A549 (cell line): Measurements from ENCODE around the gene CEP63. TPM values are rescaled to one million over a fixed set of nuclear protein-coding genes. Genes with fewer than 3 reads are reported as not detected.

Experiments
- ATAC-seq, 2 experiments: fragments of 200-7000 bp in 1 of 2; fragments of >200 bp in 1 of 2; cut with Nextera tagmentation in 1 of 2; cut with Tn5 transposase in 1 of 2; 3 replicates each; pipeline versions ENCODE4 v1.8.0 to v1.9.1; 2018 to 2020; ENCODE audit warnings: mild to moderate bottlenecking in 1 of 2, moderate library complexity in 1 of 2
- CTCF ChIA-PET: fragments of 300-600 bp; sonication (Branson Sonifier 250); formaldehyde crosslinking; extraction: SDS; loops from one replicate; lab custom pipeline; 2021; ENCODE audit warnings: antibody characterized with exemption, inconsistent platforms; lab: Yijun Ruan, JAX
- POLR2A ChIA-PET: fragments of 350-600 bp; formaldehyde crosslinking; extraction: SDS; loops from one replicate; lab custom pipeline; 2021; ENCODE audit warnings: antibody characterized with exemption, inconsistent platforms; lab: Yijun Ruan, JAX
- DNase-seq, 2 experiments: peaks; one replicate each; pipeline versions ENCODE4 v3.0.0 to v3.0.0-alpha.2; 2011 to 2016; ENCODE audit warnings: low read depth in 1 of 2, low spot score in 1 of 2
- FAIRE-seq: peaks from 2 replicates; lab custom pipeline; 2011; peaks lifted over from hg19 to GRCh38; lab: Jason Lieb, UNC
- H3K27ac ChIP-seq, 2 experiments: fragments of >200 bp; sonication (Bioruptor Twin); formaldehyde crosslinking; 3 replicates each; pipeline ENCODE4 v1.5.1; 2016 to 2017
- H3K4me1 ChIP-seq: fragments of >200 bp; sonication (Bioruptor Twin); formaldehyde crosslinking; 3 replicates; pipeline ENCODE4 v1.6.1; 2016
- H3K4me2 ChIP-seq: fragments of >200 bp; sonication (Bioruptor Twin); formaldehyde crosslinking; 3 replicates; pipeline ENCODE4 v1.6.1; 2016
- H3K4me3 ChIP-seq: fragments of >200 bp; sonication (Bioruptor Twin); formaldehyde crosslinking; 3 replicates; pipeline ENCODE4 v1.5.1; 2016
- H3K9me3 ChIP-seq: fragments of >200 bp; sonication (Bioruptor Twin); formaldehyde crosslinking; 3 replicates; pipeline ENCODE4 v1.6.1; 2016
- BCL3 ChIP-seq: fragments of >200 bp; sonication (Bioruptor Twin); formaldehyde crosslinking; IDR thresholded peaks from 3 replicates; pipeline ENCODE4 v1.6.1; 2016
- CBX2 ChIP-seq: fragments of 200-600 bp; sonication (generic); IDR thresholded peaks from 2 replicates; pipeline ENCODE4 v1.6.1; 2016; ENCODE audit warnings: low read depth, mild to moderate bottlenecking, borderline replicate concordance
- CEBPB ChIP-seq, 2 experiments: fragments of >200 bp in 1 of 2; sonication (Bioruptor Twin) in 1 of 2; formaldehyde crosslinking in 1 of 2; IDR thresholded peaks; 2 replicates each; pipeline ENCODE4 v1.6.1; 2012 to 2016
- CHD2 ChIP-seq: fragments of 150-350 bp; IDR thresholded peaks from 2 replicates; pipeline ENCODE4 v1.6.1; 2014; ENCODE audit warnings: low read length; ENCODE audit not compliant: partially characterized antibody
- EHF ChIP-seq: fragments of 250-450 bp; sonication (Bioruptor Pico); IDR thresholded peaks from 2 replicates; pipeline ENCODE4 v1.5.0; 2020; ENCODE audit warnings: mild to moderate bottlenecking
- EP300 ChIP-seq, 2 experiments: fragments of >200 bp; sonication (Bioruptor Twin); formaldehyde crosslinking; IDR thresholded peaks; 2 replicates in 1 of 2; 3 replicates in 1 of 2; pipeline ENCODE4 v1.6.1; 2016 to 2017
- ESRRA ChIP-seq: fragments of 150-350 bp; IDR thresholded peaks from 2 replicates; pipeline ENCODE4 v1.6.1; 2014; ENCODE audit warnings: mild to moderate bottlenecking, low read length, borderline replicate concordance
- FOXS1 ChIP-seq: fragments of 250-450 bp; sonication (Bioruptor Pico); IDR thresholded peaks from 2 replicates; pipeline ENCODE4 v1.5.0; 2020; ENCODE audit warnings: mild to moderate bottlenecking, moderate library complexity
- GATA3 ChIP-seq: IDR thresholded peaks from 2 replicates; pipeline ENCODE4 v1.6.1; 2012; ENCODE audit warnings: borderline replicate concordance
- HES2 ChIP-seq: fragments of >200 bp; sonication (Bioruptor Twin); formaldehyde crosslinking; IDR thresholded peaks from 2 replicates; pipeline ENCODE4 v1.6.1; 2016
- HMGXB4 ChIP-seq: fragments of 250-450 bp; sonication (Bioruptor Pico); IDR thresholded peaks from 2 replicates; pipeline ENCODE4 v1.5.0; 2021; ENCODE audit warnings: mild to moderate bottlenecking, moderate library complexity, borderline replicate concordance
- HOXA7 ChIP-seq: fragments of 250-450 bp; sonication (Bioruptor Pico); IDR thresholded peaks from 2 replicates; pipeline ENCODE4 v1.5.0; 2020; ENCODE audit warnings: mild to moderate bottlenecking, moderate library complexity
- HOXB13 ChIP-seq: fragments of 250-450 bp; sonication (Bioruptor Pico); IDR thresholded peaks from 2 replicates; pipeline ENCODE4 v1.5.0; 2020; ENCODE audit warnings: low read depth, mild to moderate bottlenecking, moderate library complexity
- KDM1A ChIP-seq: fragments of 200-600 bp; sonication (generic); IDR thresholded peaks from 2 replicates; pipeline ENCODE4 v1.6.1; 2016; ENCODE audit warnings: low read depth, mild to moderate bottlenecking
- MAFK ChIP-seq: fragments of 450-650 bp; IDR thresholded peaks from 2 replicates; pipeline ENCODE4 v1.6.1; 2014; ENCODE audit not compliant: partially characterized antibody
- MAX ChIP-seq: IDR thresholded peaks from 2 replicates; pipeline ENCODE4 v1.6.1; 2012
- NFE2L2 ChIP-seq: fragments of 150-350 bp; conservative IDR thresholded peaks from 2 replicates; pipeline ENCODE4 v1.6.1; 2014; ENCODE audit warnings: low read length
- NPAS2 ChIP-seq: fragments of 250-450 bp; sonication (Bioruptor Pico); IDR thresholded peaks from 2 replicates; pipeline ENCODE4 v1.8.0; 2022; ENCODE audit warnings: mild to moderate bottlenecking, moderate library complexity, borderline replicate concordance
- NR3C1 ChIP-seq: fragments of >200 bp; sonication (Bioruptor Twin); formaldehyde crosslinking; IDR thresholded peaks from 3 replicates; pipeline ENCODE4 v1.6.1; 2017
- PBX3 ChIP-seq: IDR thresholded peaks from 2 replicates; pipeline ENCODE4 v1.6.1; 2012
- POLR2A ChIP-seq: IDR thresholded peaks from 2 replicates; pipeline ENCODE4 v1.6.1; 2012; ENCODE audit warnings: mild to moderate bottlenecking, low read length
- RNF2 ChIP-seq: fragments of 200-600 bp; sonication (generic); IDR thresholded peaks from 2 replicates; pipeline ENCODE4 v1.6.1; 2016; ENCODE audit warnings: low read depth, mild to moderate bottlenecking, antibody characterized with exemption, moderate library complexity, borderline replicate concordance
- SMC3 ChIP-seq: fragments of >200 bp; sonication (Bioruptor Twin); formaldehyde crosslinking; IDR thresholded peaks from 3 replicates; pipeline ENCODE4 v1.6.1; 2018; ENCODE audit warnings: inconsistent platforms
- SREBF2 ChIP-seq: fragments of 450-650 bp; IDR thresholded peaks from 2 replicates; pipeline ENCODE4 v1.6.1; 2014; ENCODE audit warnings: mild to moderate bottlenecking, moderate library complexity
- TP53 ChIP-seq: fragments of 250-450 bp; sonication (Bioruptor Pico); IDR thresholded peaks from 2 replicates; pipeline ENCODE4 v1.5.0; 2021; ENCODE audit warnings: mild to moderate bottlenecking, moderate library complexity
- ZFP36 ChIP-seq: fragments of 450-650 bp; IDR thresholded peaks from 2 replicates; pipeline ENCODE4 v1.6.1; 2014; ENCODE audit warnings: borderline replicate concordance; ENCODE audit not compliant: partially characterized antibody
- ZNF302 ChIP-seq: fragments of 250-450 bp; sonication (Bioruptor Pico); IDR thresholded peaks from 2 replicates; pipeline ENCODE4 v1.9.0; 2021; ENCODE audit warnings: inconsistent platforms, mild to moderate bottlenecking, moderate library complexity
- WGBS: methylation state at CpG from one replicate; pipeline ENCODE4 v1.1.6; 2017; ENCODE audit errors: missing lambda C conversion rate; 5-methylcytosine and 5-hydroxymethylcytosine counted together
- polyA plus RNA-seq, 4 experiments: library from polyadenylated mRNA; depleted of rRNA in 3 of 4; stranded (reverse); fragments of >200 nt; fragmentation: RNase III in 1 of 4; extraction: RNeasy Plus Mini Kit Qiagen cat#74134 plus additional on column Dnase treatment in 1 of 4; gene quantifications; 2 replicates in 3 of 4; 3 replicates in 1 of 4; pipeline ENCODE4 v1.2.3, GENCODE V29; 2011 to 2017
- TF ChIP-seq, protein P1 (sequence below): fragments of 250-450 bp; sonication (Bioruptor Pico); IDR thresholded peaks from 2 replicates; pipeline ENCODE4 v1.5.0; 2020; ENCODE audit warnings: low read depth, mild to moderate bottlenecking, moderate library complexity
- TF ChIP-seq, protein P2 (sequence below): fragments of 150-350 bp; IDR thresholded peaks from 2 replicates; pipeline ENCODE4 v1.6.1; 2014; ENCODE audit warnings: low read depth, mild to moderate bottlenecking, low read length

Gene CEP63
- polyA plus RNA-seq, 2 of the 4 experiments (the other 2 are of a cell fraction), result 17.4 to 24.0 TPM

- Histone ChIP-seq H3K27ac (no peak overlapping the region), H3K4me1 (0 out of 3 replicates have a peak, but pooled peaks cover 9% of the 10 kb centered on the region), H3K4me2 (no peak overlapping the region), H3K9me3 (no peaks in the 10 kb centered on the region), H3K4me3 (no peak overlapping the region)
- ATAC-seq (no peak), FAIRE-seq (no peak), DNase-seq (no peak)
- ChIA-PET CTCF (interaction anchor here (0.5 to 1.3 kb wide), 2 partner anchors 10 to 196 kb away, joined by 3 to 4 read pairs; no protein-coding TSS in a partner anchor), POLR2A (no interaction called here)
- 53% methylated on average over 3 of the region's 3 CpGs for WGBS
- no peak for TF ChIP-seq HOXB13 (CRISPR knock-in tag)
- no peak for TF ChIP-seq HOXA7
- TF ChIP-seq MAX, result no peak
- no peak for TF ChIP-seq TP53 (CRISPR knock-in tag)
- no peak for TF ChIP-seq NPAS2
- no peak for TF ChIP-seq MAFK
- no peak for TF ChIP-seq NR3C1
- no peak for TF ChIP-seq ESRRA
- no peak for TF ChIP-seq CBX2
- no peak for TF ChIP-seq EP300 (IDR thresholded peaks at IDR 0.05)
- no peak for TF ChIP-seq FOXS1
- TF ChIP-seq RNF2, result no peak
- TF ChIP-seq CHD2, result no peak
- TF ChIP-seq HES2, result no peak
- TF ChIP-seq PBX3, result no peak
- no peak for TF ChIP-seq BCL3
- no peak for TF ChIP-seq ZNF302 (CRISPR knock-in tag)
- TF ChIP-seq SREBF2, result no peak
- TF ChIP-seq POLR2A, result no peak
- TF ChIP-seq, all 56 proteins: peak for 0
These were observed 48.6 kb upstream of the CEP63 start for GRCh38 chr3:134437211-134437752.

DNA sequence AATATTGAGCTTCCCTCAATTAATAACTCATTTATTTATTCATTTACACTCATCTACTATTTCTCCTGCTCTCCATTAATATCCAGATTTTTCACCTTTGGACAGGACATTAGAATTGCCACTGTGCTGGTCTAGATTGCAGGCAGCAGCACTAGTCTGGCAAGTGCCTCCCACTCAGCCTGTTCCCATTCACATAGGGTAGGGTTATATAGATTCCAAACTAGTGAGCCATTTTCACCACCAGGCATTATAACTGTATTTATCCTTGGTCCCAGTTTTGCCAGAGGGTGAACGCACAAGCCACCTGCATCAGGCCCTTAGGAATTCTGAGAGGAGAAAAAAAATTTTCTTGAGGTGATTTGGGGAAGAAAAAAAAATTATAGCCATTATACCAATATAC lies 44.5 kb upstream of the CEP63 start:
- FAIRE-seq (no peak), ATAC-seq (no peak), DNase-seq (no peak)
- Histone ChIP-seq H3K4me2 (no peak overlapping the region), H3K27ac (no peak overlapping the region), H3K9me3 (0 out of 3 replicates have a peak, but pooled peaks cover 2% of the 10 kb centered on the region), H3K4me3 (no peak overlapping the region), H3K4me1 (0 out of 3 replicates have a peak, but pooled peaks cover 9% of the 10 kb centered on the region)
- ChIA-PET POLR2A (no interaction called here), CTCF (no interaction called here)
- TF ChIP-seq EHF (CRISPR knock-in tag), result no peak
- WGBS, result 100% methylated on average over 1 of the region's 1 CpG

GRCh38 chr3:134441821-134442220 lies 44.0 kb upstream of the CEP63 start:
- no peak overlapping the region for H3K4me3 ChIP-seq
- ATAC-seq (no peak), DNase-seq (no peak), FAIRE-seq (no peak)
- no peak overlapping the region for H3K4me2 ChIP-seq
- 0 out of 3 replicates have a peak, but pooled peaks cover 9% of the 10 kb centered on the region for H3K4me1 ChIP-seq
- ChIA-PET POLR2A (no interaction called here), CTCF (no interaction called here)
- H3K9me3 ChIP-seq, result 0 out of 3 replicates have a peak, but pooled peaks cover 2% of the 10 kb centered on the region
- no peak overlapping the region for H3K27ac ChIP-seq
- WGBS, result 88% methylated on average over 2 of the region's 2 CpGs
- no peak for TF ChIP-seq NFE2L2
- TF ChIP-seq, protein P1, sequence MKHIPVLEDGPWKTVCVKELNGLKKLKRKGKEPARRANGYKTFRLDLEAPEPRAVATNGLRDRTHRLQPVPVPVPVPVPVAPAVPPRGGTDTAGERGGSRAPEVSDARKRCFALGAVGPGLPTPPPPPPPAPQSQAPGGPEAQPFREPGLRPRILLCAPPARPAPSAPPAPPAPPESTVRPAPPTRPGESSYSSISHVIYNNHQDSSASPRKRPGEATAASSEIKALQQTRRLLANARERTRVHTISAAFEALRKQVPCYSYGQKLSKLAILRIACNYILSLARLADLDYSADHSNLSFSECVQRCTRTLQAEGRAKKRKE (CRISPR knock-in tag), result no peak
- TF ChIP-seq SMC3, result no peak
- TF ChIP-seq GATA3, result no peak
- TF ChIP-seq, protein P2, sequence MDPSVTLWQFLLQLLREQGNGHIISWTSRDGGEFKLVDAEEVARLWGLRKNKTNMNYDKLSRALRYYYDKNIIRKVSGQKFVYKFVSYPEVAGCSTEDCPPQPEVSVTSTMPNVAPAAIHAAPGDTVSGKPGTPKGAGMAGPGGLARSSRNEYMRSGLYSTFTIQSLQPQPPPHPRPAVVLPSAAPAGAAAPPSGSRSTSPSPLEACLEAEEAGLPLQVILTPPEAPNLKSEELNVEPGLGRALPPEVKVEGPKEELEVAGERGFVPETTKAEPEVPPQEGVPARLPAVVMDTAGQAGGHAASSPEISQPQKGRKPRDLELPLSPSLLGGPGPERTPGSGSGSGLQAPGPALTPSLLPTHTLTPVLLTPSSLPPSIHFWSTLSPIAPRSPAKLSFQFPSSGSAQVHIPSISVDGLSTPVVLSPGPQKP, result no peak
- TF ChIP-seq BCL3, result no peak
- TF ChIP-seq KDM1A, result no peak
- TF ChIP-seq CEBPB (IDR thresholded peaks at IDR 0.05), result no peak
- no peak for TF ChIP-seq ZFP36
- no peak for TF ChIP-seq HMGXB4 (CRISPR knock-in tag)
